AG04450 (cell line): Measurements from ENCODE around the gene PLD1. TPM values are rescaled to one million over a fixed set of nuclear protein-coding genes. Genes with fewer than 3 reads are reported as not detected.
A peak's percentile ranks its signal among the peaks of the same experiment; 100 is the strongest.

ENCODE experiments used
- CTCF ChIA-PET: fragments of 300-600, 350-600 bp; formaldehyde crosslinking; extraction: SDS; loops from one replicate; lab custom pipeline; 2022; ENCODE audit warnings: antibody characterized with exemption, inconsistent platforms; lab: Charles Lee
- POLR2A ChIA-PET: fragments of 350-600 bp; formaldehyde crosslinking; extraction: SDS; loops from one replicate; lab custom pipeline; 2021; ENCODE audit warnings: antibody characterized with exemption, inconsistent platforms; lab: Yijun Ruan, JAX
- DNase-seq: peaks from one replicate; pipeline ENCODE4 v3.0.0-alpha.2; 2011; ENCODE audit warnings: low read depth, low spot score
- H3K27ac ChIP-seq: one replicate; pipeline ENCODE4 v1.5.1; 2012; ENCODE audit warnings: low read depth, low read length, control low read depth
- H3K27me3 ChIP-seq: one replicate; pipeline ENCODE4 v1.6.0; 2012; ENCODE audit warnings: low read length; ENCODE audit not compliant: control insufficient read depth, insufficient read depth
- H3K4me3 ChIP-seq: 2 replicates; pipeline ENCODE4 v1.5.1; 2011; ENCODE audit warnings: mild to moderate bottlenecking, low read depth, low read length, control low read depth
- H3K9me3 ChIP-seq: 2 replicates; pipeline ENCODE4 v1.5.1; 2012; ENCODE audit warnings: low read length; ENCODE audit not compliant: control insufficient read depth, insufficient read depth
- polyA plus RNA-seq: library from polyadenylated mRNA; depleted of rRNA; stranded (reverse); fragments of >200 nt; gene quantifications from 2 replicates; pipeline ENCODE4 v1.2.3, GENCODE V29; 2011
- TF ChIP-seq, protein P1 (sequence below): IDR thresholded peaks from 2 replicates; pipeline ENCODE4 v1.5.1; 2011; ENCODE audit warnings: low read depth, low read length, control low read depth, inconsistent platforms

Gene PLD1
- polyA plus RNA-seq, 1 experiment: 20.2 TPM

- peak overlapping the region; percentile 72 for H3K27ac ChIP-seq
- no peaks in the 10 kb centered on the region for H3K9me3 ChIP-seq
- no peaks in the 10 kb centered on the region for H3K27me3 ChIP-seq
- no peak overlapping the region for H3K4me3 ChIP-seq
- no peak for DNase-seq
- ChIA-PET POLR2A (interaction anchor here (1.4 kb wide), 1 partner anchor 15 kb away, joined by 7 read pairs; the partner anchor contains the start of gene PLD1), CTCF (no interaction called here)
- TF ChIP-seq, protein P1, sequence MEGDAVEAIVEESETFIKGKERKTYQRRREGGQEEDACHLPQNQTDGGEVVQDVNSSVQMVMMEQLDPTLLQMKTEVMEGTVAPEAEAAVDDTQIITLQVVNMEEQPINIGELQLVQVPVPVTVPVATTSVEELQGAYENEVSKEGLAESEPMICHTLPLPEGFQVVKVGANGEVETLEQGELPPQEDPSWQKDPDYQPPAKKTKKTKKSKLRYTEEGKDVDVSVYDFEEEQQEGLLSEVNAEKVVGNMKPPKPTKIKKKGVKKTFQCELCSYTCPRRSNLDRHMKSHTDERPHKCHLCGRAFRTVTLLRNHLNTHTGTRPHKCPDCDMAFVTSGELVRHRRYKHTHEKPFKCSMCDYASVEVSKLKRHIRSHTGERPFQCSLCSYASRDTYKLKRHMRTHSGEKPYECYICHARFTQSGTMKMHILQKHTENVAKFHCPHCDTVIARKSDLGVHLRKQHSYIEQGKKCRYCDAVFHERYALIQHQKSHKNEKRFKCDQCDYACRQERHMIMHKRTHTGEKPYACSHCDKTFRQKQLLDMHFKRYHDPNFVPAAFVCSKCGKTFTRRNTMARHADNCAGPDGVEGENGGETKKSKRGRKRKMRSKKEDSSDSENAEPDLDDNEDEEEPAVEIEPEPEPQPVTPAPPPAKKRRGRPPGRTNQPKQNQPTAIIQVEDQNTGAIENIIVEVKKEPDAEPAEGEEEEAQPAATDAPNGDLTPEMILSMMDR: no peak
Observed at GRCh38 chr3:171825222-171825828, 15.0 kb upstream of the PLD1 start.

GRCh38 chr3:171824824-171825221 lies 14.5 kb upstream of the PLD1 start:
- POLR2A ChIA-PET: interaction anchor here (0.6 to 1.4 kb wide), 2 partner anchors 15 to 26 kb away, joined by 4 to 7 read pairs; partner anchors contain the start of gene PLD1
- DNase-seq: no peak
- Histone ChIP-seq H3K27me3 (no peaks in the 10 kb centered on the region), H3K27ac (peak overlapping the region; percentile 72), H3K9me3 (no peaks in the 10 kb centered on the region), H3K4me3 (no peak overlapping the region)
- CTCF ChIA-PET: interaction anchor here (1.0 kb wide), 1 partner anchor 52 kb away, joined by 3 read pairs; no protein-coding TSS in a partner anchor
- TF ChIP-seq, protein P1: no peak

GRCh38 chr3:171824116-171824515 lies 13.8 kb upstream of the PLD1 start:
- TF ChIP-seq, protein P1: no peak
- no peak for DNase-seq

GRCh38 chr3:171822431-171823106 lies 12.3 kb upstream of the PLD1 start:
- Histone ChIP-seq H3K27ac (no peak overlapping the region), H3K9me3 (no peaks in the 10 kb centered on the region)

More at GRCh38 chr3:171824116-171824515, 13.8 kb upstream of the PLD1 start:
- CTCF ChIA-PET: interaction anchor here (1.0 kb wide), 1 partner anchor 52 kb away, joined by 3 read pairs; no protein-coding TSS in a partner anchor
- Histone ChIP-seq H3K27me3 (no peaks in the 10 kb centered on the region), H3K27ac (no peak overlapping the region), H3K9me3 (no peaks in the 10 kb centered on the region), H3K4me3 (no peak overlapping the region)
- POLR2A ChIA-PET: interaction anchor here (0.6 to 1.4 kb wide), 2 partner anchors 14 to 26 kb away, joined by 4 to 7 read pairs; partner anchors contain the start of gene PLD1

More at GRCh38 chr3:171822431-171823106, 12.3 kb upstream of the PLD1 start:
- no peak for DNase-seq
- TF ChIP-seq, protein P1: no peak
- ChIA-PET CTCF (no interaction called here), POLR2A (no interaction called here)
- Histone ChIP-seq H3K27me3 (no peaks in the 10 kb centered on the region), H3K4me3 (no peak overlapping the region)
